Osteocyte (in vitro differentiated cells): ENCODE data around the gene DOCK2. TPM values are rescaled to one million over a fixed set of nuclear protein-coding genes. Genes with fewer than 3 reads are reported as not detected.

Experiments
- DNase-seq: peaks from one replicate; pipeline ENCODE4 v3.0.0; 2021; ENCODE audit warnings: mixed read lengths; ENCODE audit not compliant: unreplicated experiment; ENCODE audit errors: extremely low spot score
- H3K27ac Mint-ChIP-seq: one replicate; pipeline ENCODE4 v1.8.0; 2021; ENCODE audit warnings: mild to moderate bottlenecking, mixed read lengths; ENCODE audit not compliant: unreplicated experiment
- H3K27me3 Mint-ChIP-seq: one replicate; pipeline ENCODE4 v1.8.0; 2021; ENCODE audit warnings: mixed read lengths; ENCODE audit not compliant: unreplicated experiment
- H3K36me3 Mint-ChIP-seq: one replicate; pipeline ENCODE4 v1.8.0; 2021; ENCODE audit warnings: mixed read lengths; ENCODE audit not compliant: unreplicated experiment
- H3K4me1 Mint-ChIP-seq: one replicate; pipeline ENCODE4 v1.8.0; 2021; ENCODE audit warnings: mixed read lengths; ENCODE audit not compliant: unreplicated experiment
- H3K4me3 Mint-ChIP-seq: one replicate; pipeline ENCODE4 v1.8.0; 2021; ENCODE audit warnings: mild to moderate bottlenecking, moderate library complexity, mixed read lengths; ENCODE audit not compliant: unreplicated experiment
- H3K9me3 Mint-ChIP-seq: one replicate; pipeline ENCODE4 v1.8.0; 2021; ENCODE audit warnings: mixed read lengths; ENCODE audit not compliant: unreplicated experiment
- CTCF ChIP-seq: fragments of 200-600 bp; sonication (generic); IDR thresholded peaks from 2 replicates; pipeline ENCODE4 v1.5.0; 2021; ENCODE audit warnings: antibody characterized with exemption, mild to moderate bottlenecking, moderate library complexity
- long read RNA-seq: library from polyadenylated mRNA; unstranded; transcript quantifications from one replicate; pipeline ENCODE4 v2.0.0, GENCODE V29; 2021
- total RNA-seq: library from RNA; stranded (reverse); gene quantifications from 2 replicates; pipeline ENCODE4 v1.2.1, GENCODE V29; 2021

The DOCK2 gene
- total RNA-seq: 11.6 and 12.4 TPM in 2 replicates
- long read RNA-seq, partial matches to known transcripts: 12 of 39 reads
- long read RNA-seq, other reads (novel, unspliced or antisense): 26 of 39 reads

- Mint-ChIP-seq H3K4me3 (no peak within 1 kb of the TSS), H3K4me1 (peaks cover 7% of the 10 kb centered on the region), H3K9me3 (peaks cover 14% of the 10 kb centered on the region), H3K36me3 (peaks cover 2% of the 10 kb centered on the region), H3K27ac (no peak within 1 kb of the TSS), H3K27me3 (no peaks in the 10 kb centered on the region)
- DNase-seq: no peak
- no peak for TF ChIP-seq CTCF
These were observed at the start of gene DOCK2 for GRCh38 chr5:169637085-169637548. TSS of gene DOCK2 (plus strand) at chr5:169637275. CDS start at chr5:169637327, 52 bp downstream.

- Mint-ChIP-seq H3K27me3 (no peaks in the 10 kb centered on the region), H3K36me3 (peaks cover 44% of the 10 kb centered on the region), H3K4me3 (no peak overlapping the region), H3K9me3 (no peaks in the 10 kb centered on the region), H3K4me1 (peaks cover 55% of the 10 kb centered on the region), H3K27ac (peak overlapping the region; percentile 20)
- no peak for DNase-seq
- no peak for TF ChIP-seq CTCF
These were observed 46.5 kb upstream of the DOCK2 start for GRCh38 chr5:169590602-169591001.

GRCh38 chr5:169591636-169592035, 45.4 kb upstream of the DOCK2 start:
- DNase-seq: no peak

GRCh38 chr5:169592937-169593650, 44.0 kb upstream of the DOCK2 start:
- H3K4me1 Mint-ChIP-seq: peaks cover 41% of the 10 kb centered on the region
- peak overlapping the region; percentile 72 for H3K27ac Mint-ChIP-seq
- H3K9me3 Mint-ChIP-seq: no peaks in the 10 kb centered on the region
- H3K27me3 Mint-ChIP-seq: no peaks in the 10 kb centered on the region
- TF ChIP-seq CTCF: no peak
- H3K36me3 Mint-ChIP-seq: peaks cover 64% of the 10 kb centered on the region
- H3K4me3 Mint-ChIP-seq: no peak overlapping the region
- DNase-seq: no peak

More at GRCh38 chr5:169591636-169592035, 45.4 kb upstream of the DOCK2 start:
- Mint-ChIP-seq H3K36me3 (peaks cover 52% of the 10 kb centered on the region), H3K27me3 (no peaks in the 10 kb centered on the region), H3K27ac (no peak overlapping the region), H3K9me3 (no peaks in the 10 kb centered on the region), H3K4me1 (peaks cover 49% of the 10 kb centered on the region), H3K4me3 (no peak overlapping the region)
- no peak for TF ChIP-seq CTCF

GRCh38 chr5:169595172-169595820, 41.8 kb upstream of the DOCK2 start:
- H3K36me3 Mint-ChIP-seq: peaks cover 68% of the 10 kb centered on the region
- H3K4me3 Mint-ChIP-seq: no peak overlapping the region
- no peaks in the 10 kb centered on the region for H3K27me3 Mint-ChIP-seq
- DNase-seq: no peak
- no peaks in the 10 kb centered on the region for H3K9me3 Mint-ChIP-seq
- H3K27ac Mint-ChIP-seq: peak overlapping the region; percentile 41
- H3K4me1 Mint-ChIP-seq: peaks cover 39% of the 10 kb centered on the region
- no peak for TF ChIP-seq CTCF
